Activated CD4-positive, alpha-beta T cell treated with anti-CD3 and anti-CD28 coated beads, Interleukin-2, amount 50 U/mL, for 24 hours (primary cell): ENCODE measurements around the gene ARHGEF3.

Experiments
- DNase-seq, 2 donors: peaks; one replicate each; pipeline ENCODE4 v3.0.0-alpha.2; 2020; ENCODE audit warnings: low read depth in 1 of 2, low spot score in 1 of 2

ARHGEF3 gene

DNA sequence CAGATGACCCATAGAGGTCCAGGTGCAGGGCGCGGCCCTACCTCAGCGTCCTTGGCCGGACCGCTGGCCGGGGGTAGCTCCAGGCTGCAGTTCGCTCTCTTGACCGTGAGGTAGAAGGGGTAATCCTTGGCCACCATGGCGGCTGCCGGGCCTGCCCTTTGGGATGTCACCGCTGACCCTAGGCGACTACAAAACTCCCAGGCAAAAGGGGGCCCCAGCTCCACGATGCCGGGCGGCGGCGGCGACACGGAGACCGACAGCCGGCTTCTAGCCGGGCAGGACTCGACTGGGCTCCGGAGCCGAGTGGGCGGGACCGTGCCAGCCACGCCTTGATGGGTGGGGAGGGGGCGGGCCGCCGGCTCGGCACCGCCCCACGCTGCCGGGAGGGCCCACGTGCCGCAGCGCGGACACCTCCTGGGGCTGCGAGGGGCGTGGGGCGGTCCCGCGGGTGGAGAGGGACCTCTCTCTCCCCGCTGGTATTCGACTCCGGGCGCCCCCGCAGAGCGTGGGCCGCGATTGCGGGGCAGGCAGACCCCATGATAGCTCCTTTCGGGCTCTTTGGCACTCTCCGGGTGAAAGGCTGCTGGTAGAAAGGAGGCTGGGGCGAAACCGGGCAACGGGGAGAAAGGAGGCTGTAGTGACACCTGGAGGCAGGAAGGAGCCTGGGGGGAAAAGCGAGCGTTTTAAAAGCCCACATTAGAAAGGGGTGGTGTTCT is at the start of gene ARHGEF3:
Gene ARHGEF3 (minus strand): TSS at position 288 of the 716 bp plus-strand sequence. CDS start 151 bp downstream, at position 137.
- DNase-seq = peak; percentile 81 to 84

GRCh38 chr3:56849698-56850097 is 47.9 kb upstream of the ARHGEF3 start:
- DNase-seq = no peak

DNA sequence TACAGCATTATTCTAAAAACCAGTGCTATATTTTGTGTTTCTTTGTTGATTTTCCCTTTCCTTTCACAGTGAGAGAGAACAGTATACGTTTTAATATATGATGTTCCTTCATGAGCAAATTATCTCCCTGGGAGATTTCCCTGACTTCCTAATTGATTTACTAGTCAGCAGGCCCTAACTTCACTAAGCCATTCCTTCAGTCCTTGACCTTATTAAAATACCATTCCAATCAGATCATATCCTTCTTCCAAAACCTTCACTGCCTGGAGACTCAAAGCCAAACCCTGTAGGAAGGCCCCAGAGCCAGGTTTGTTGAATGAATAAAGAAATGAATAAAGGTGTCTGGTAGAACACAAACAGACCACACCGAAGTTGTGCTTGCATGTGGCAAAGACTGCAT is 43.8 kb upstream of the ARHGEF3 start:
- no peak for DNase-seq

DNA sequence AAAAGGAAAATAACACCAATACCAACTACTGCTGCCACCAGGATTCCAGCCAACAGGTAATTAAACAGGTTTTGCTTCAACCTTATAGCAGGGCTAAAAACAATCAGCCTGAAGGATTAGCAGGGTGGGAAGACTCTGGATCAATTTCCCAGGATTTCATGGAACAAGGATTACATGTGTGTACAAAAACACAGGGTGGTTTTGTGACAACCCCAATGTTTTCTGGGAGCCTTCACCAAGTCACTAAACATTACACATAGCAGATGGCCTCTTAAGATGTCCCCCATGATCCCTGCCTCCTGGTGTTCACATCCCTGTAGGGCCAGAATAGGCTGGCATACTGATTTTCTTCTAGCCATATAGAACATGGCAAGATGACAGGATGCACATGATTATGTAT is 42.8 kb upstream of the ARHGEF3 start:
- no peak for DNase-seq

DNA sequence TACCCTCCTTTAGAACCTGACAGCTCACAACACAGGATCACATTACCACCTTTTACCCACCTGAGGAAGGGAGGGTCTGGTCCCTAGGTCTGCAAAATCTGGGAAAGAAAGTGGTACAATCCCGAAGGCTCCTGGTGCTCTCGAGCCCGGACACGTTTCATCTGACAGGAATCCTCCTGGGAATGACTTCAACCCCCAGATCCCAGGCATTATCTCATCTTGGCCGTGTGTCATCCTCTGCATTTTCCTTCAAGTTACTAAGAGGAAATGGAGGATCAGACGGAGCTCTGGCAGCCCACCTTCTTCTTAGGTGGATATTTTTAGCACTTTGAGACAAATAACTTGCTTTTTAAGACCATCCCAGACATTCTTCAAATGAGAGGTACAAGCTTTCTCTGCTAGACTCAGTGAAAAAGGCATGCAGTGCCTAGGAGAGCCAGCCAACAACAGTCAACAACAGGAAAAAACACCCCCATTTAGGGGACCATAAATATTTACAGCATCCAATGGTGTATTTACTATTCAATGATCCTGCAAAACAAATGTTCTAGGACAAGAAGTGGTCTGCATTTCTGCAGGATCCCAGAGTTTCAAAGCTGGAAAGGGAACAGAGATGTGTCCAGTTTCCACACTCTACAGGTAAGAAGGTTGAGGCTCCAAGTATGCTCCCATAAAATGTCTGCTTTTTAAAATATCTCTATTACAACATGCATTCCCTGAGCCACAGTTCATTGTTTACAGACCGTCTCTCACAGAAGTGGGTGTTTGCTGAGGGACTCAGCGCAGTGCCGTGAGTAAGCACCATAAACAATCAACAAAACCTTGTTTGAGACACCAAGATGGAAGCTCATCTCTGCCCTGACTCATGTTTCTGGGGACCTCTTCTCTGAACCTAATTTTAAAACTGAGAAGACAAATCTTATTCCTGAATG is 38.3 kb upstream of the ARHGEF3 start:
- DNase-seq = no peak

- DNase-seq = no peak
Measured at GRCh38 chr3:56838448-56838847, 36.7 kb upstream of the ARHGEF3 start.

GRCh38 chr3:56837196-56837955 is 35.6 kb upstream of the ARHGEF3 start:
- DNase-seq = no peak

DNA sequence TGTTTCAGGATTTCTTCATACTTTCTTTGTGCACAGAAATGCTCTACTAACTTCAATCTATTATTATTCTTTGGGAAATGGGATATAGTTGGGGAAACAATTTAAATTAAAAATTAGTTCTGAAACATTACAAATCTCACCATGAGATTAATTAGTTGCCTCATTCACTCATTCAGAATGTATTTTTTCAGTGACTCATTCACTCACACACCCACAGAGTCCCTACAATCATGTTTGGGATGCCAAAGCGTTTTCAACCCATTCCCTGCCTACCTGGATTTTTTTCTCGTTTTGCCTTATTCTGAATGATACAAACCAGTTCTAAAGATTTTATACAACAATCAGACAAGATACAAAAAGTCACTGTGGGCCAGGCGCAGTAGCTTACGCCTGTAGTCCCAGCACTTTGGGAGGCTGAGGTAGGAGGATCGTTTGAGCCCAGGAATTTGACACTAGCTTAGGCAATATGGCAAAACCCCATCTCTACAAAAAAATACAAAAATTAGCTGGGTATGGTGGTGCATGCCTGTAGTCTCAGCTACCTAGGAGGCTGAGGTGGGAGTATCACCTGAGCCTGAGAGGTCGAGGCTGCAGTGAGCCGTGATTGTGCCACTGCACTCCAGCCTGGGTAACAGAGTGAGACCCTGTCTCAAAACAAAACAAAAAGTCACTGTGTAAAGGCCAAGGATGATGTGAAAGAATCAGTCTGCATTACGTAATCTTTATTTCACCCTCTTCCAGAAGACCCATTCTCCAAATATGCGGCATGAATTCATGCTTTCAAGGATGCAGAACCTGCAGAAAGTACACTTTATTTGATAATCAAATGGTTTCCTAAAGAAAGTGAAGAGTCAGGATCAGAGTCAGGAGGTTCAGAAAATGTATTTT is 34.8 kb upstream of the ARHGEF3 start:
- DNase-seq = no peak

GRCh38 chr3:56835650-56836227 is 34.0 kb upstream of the ARHGEF3 start:
- DNase-seq = no peak

- DNase-seq = no peak
Measured at GRCh38 chr3:56833536-56833935, 31.8 kb upstream of the ARHGEF3 start.

- no peak for DNase-seq
Measured at GRCh38 chr3:56833022-56833421, 31.3 kb upstream of the ARHGEF3 start.

- no peak for DNase-seq
Measured at GRCh38 chr3:56831572-56831971, 29.8 kb upstream of the ARHGEF3 start.

DNA sequence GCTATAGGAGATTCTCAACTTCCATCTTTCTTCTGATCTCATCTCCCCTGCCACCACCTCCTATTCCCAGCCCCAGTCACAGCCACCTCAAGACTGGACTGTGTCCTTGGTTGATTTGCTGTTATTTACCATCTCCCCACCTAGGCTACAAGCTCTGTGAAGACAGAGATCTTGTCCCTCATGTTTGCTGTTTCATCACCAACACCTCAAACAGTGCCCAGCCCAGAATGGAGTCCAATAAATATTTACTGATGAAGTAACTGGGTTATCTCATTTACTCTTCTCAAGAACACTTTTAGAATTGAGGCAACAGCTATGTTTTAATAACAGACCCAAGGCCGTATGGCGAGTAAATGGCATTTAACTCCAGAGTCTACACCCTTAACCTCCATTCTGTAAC is 29.1 kb upstream of the ARHGEF3 start:
- no peak for DNase-seq

DNA sequence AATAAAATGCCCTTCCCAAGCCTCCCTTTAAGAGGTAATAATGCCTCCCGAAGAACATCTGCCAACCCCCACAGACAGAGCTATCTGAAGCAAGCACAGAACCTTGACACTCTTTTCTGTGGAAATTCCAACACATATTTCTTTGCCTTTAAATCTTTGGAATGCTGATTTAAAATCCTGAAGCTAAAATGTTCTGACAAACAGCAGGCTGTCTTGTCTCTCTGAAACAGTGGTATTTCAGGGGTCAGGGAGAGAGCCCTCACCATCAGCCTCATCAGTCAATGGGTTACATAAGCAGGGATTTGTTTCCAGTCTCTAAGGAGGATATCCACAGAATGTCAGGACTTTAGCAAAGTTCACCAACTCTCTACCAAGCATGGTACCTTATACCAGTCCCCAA is 27.8 kb upstream of the ARHGEF3 start:
- no peak for DNase-seq

DNA sequence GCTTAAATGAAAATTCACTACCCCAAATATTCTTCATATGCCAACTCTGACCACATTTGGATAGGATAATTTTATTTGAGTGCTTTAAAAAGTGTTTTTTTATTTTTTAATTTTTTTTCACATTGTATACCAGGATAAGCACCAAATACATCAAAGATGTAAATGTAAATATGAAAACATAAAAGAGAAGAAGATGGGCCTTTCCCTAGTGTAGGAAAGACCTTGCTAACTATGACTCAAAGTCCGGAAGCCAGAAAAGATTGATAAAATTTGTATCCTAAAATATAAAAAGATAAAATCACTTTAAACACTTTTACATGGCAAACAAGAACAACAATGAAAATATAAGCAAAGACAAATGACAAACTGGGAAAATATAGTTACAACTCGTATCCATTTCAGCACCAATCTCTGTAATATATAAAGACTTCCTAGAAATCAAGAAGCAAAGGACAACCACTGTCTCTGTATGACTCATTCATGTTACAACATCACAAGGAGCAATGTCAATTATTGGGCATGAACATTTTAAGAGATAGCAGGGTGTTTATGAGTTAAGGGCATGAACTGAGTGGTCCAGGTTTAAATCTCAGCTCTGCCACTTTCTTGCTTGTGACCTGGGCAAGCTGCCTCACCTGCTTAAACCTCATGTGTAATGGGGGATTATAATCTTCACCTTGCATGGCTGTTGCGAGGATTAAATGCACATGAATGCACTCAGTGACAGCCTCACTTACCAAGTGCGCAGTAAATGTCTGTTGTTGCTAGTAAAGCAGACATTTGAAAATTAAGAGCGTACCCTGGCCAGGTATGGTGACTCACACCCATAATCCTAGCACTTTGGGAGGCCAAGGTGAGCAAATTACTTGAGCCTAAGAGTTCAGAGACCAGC is 25.3 kb upstream of the ARHGEF3 start:
- no peak for DNase-seq

DNA sequence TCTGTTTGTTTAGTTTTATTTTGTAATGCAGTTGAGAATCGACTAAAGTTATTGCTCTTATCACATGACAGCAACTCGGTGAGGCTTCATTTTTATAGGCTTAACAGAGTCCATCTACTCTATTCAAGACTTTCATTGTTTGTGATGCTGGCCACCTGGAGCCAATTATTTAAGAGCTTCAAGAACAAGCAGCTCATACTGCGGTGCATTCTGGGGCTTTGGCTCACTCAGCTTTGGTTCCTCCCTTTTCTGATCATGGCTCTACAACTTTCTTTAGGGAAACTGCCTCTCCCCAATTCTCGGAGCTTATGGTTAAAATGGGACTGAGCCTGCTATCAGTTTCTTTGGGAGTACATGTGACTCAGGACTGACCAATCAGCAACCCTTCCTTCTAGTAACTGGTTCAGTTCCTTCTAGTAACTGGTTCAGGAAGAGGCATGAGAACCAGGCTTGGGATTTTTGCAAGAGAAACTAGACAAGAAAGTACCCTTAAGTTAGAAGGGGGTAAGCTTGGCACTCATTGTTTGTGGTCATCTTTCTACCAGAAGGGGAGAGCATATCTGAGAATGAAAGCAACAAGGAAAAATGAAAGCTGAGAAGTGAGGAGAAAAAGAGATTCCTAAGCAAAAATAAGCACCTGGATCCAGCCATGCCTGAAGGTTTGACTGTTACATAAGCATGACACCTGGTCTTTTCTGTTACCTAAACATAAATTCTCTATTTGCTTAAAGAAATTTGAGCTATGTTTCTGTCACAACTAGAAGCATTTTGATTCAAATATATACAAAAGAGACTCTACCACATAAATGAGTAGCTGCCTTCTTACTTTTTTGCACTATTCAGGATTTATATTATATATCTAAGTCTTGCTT is 24.1 kb upstream of the ARHGEF3 start:
- DNase-seq = no peak

GRCh38 chr3:56823984-56824703 is 22.4 kb upstream of the ARHGEF3 start:
- DNase-seq = no peak
